ENCODE results near the gene SMIM35.

DNA sequence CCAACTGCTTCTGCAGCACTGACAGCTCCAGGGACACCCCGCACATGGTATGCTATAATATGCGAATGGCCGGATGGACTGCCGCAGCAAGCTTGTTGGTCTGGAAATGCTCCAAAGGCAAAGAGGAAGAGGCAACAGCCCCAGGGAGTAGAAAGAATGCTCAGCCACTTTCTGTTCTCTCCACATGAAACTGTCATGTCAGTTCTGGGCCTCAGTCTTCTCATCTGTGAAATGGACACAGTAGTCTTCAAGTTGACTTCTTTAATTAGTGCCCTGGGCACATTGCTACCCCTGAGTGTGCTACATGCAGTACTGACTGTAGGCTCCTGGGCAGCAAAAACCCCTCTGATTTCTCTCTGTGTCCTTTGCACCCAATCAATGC lies 80.6 kb downstream of the SMIM35 start:
- TF ChIP-seq, protein P1, sequence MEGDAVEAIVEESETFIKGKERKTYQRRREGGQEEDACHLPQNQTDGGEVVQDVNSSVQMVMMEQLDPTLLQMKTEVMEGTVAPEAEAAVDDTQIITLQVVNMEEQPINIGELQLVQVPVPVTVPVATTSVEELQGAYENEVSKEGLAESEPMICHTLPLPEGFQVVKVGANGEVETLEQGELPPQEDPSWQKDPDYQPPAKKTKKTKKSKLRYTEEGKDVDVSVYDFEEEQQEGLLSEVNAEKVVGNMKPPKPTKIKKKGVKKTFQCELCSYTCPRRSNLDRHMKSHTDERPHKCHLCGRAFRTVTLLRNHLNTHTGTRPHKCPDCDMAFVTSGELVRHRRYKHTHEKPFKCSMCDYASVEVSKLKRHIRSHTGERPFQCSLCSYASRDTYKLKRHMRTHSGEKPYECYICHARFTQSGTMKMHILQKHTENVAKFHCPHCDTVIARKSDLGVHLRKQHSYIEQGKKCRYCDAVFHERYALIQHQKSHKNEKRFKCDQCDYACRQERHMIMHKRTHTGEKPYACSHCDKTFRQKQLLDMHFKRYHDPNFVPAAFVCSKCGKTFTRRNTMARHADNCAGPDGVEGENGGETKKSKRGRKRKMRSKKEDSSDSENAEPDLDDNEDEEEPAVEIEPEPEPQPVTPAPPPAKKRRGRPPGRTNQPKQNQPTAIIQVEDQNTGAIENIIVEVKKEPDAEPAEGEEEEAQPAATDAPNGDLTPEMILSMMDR (IDR thresholded peaks at IDR 0.05; ENCODE audit: low read depth, low read length): no peak
- no peak for TF ChIP-seq EZH2phosphoT487 (IDR thresholded peaks at IDR 0.05; ENCODE audit: low read depth)
